H1 (cell line): ENCODE measurements around the gene PSMD3. TPM values are rescaled to one million over a fixed set of nuclear protein-coding genes. Genes with fewer than 3 reads are reported as not detected.
A peak's percentile ranks its signal among the peaks of the same experiment; 100 is the strongest.

Source experiments
- ASH2L ChIP-seq: fragments of 200-600, 300-600 bp; sonication (generic); IDR thresholded peaks from one replicate; pipeline ENCODE4 v1.7.1; 2017; ENCODE audit warnings: low read length
- CBX8 ChIP-seq: fragments of 300-800, 300-1000 bp; sonication (generic); IDR thresholded peaks from 2 replicates; pipeline ENCODE4 v1.7.1; 2016; ENCODE audit warnings: low read depth, low read length, borderline replicate concordance
- HDAC2 ChIP-seq, 2 experiments: fragments of 300-600 bp in 1 of 2; sonication (generic) in 1 of 2; IDR thresholded peaks; 2 replicates each; pipeline ENCODE4 v1.6.1; 2011 to 2012; ENCODE audit warnings: low read depth in 2 of 2, low read length in 2 of 2, mild to moderate bottlenecking in 2 of 2, moderate library complexity in 2 of 2, borderline replicate concordance in 1 of 2, inconsistent platforms in 1 of 2
- NANOG ChIP-seq: IDR thresholded peaks from 2 replicates; pipeline ENCODE4 v1.6.1; 2011; ENCODE audit warnings: low read length, low read depth, mild to moderate bottlenecking, inconsistent platforms; ENCODE audit not compliant: insufficient read depth, poor library complexity, severe bottlenecking
- PHF8 ChIP-seq: fragments of 200-600 bp; sonication (generic); conservative IDR thresholded peaks from 2 replicates; pipeline ENCODE4 v1.7.1; 2012; ENCODE audit warnings: low read depth, mild to moderate bottlenecking, inconsistent platforms, low read length, moderate library complexity
- RFX5 ChIP-seq: IDR thresholded peaks from 2 replicates; pipeline ENCODE4 v1.6.1; 2011; ENCODE audit warnings: low read depth, low read length, improper control_type of control experiment, borderline replicate concordance
- TCF12 ChIP-seq: IDR thresholded peaks from 2 replicates; pipeline ENCODE4 v1.6.1; 2011; ENCODE audit warnings: low read depth, mild to moderate bottlenecking, low read length
- polyA plus RNA-seq, 7 experiments: library from polyadenylated mRNA; depleted of rRNA in 3 of 7; stranded (reverse) in 5 of 7; unstranded in 2 of 7; fragments of >200 nt in 5 of 7; fragments of 200-250 nt in 2 of 7; gene quantifications; 1 replicate in 5 of 7; 2 replicates in 1 of 7; 4 replicates in 1 of 7; pipeline versions ENCODE4 v1.2.1 to v1.2.3, GENCODE V29; 2011 to 2013; ENCODE audit warnings: missing spikeins in 2 of 7, mixed read lengths in 2 of 7
- total RNA-seq: library from RNA; stranded (reverse); fragmentation: NEBNext Ultra II Directional; extraction: Animal tissue kit (Norgen Biotek cat#: 25700); gene quantifications from 2 replicates; pipeline ENCODE4 v1.2.1, GENCODE V29; 2021
- TF ChIP-seq, protein P1 (sequence below), 3 experiments: IDR thresholded peaks; 1 replicate in 2 of 3; 2 replicates in 1 of 3; pipeline versions ENCODE4 v1.5.1 to v1.6.1; 2011; ENCODE audit warnings: low read length in 3 of 3, mild to moderate bottlenecking in 3 of 3, inconsistent platforms in 2 of 3, low read depth in 1 of 3, moderate library complexity in 1 of 3; ENCODE audit not compliant: insufficient read depth in 1 of 3; ENCODE audit errors: control extremely low read depth in 1 of 3

PSMD3 gene
- total and polyA plus RNA-seq, 2 of the 8 experiments (the other 6 are each of a cell fraction or from before 2014, with no cell fraction given): 151 to 198 TPM

DNA sequence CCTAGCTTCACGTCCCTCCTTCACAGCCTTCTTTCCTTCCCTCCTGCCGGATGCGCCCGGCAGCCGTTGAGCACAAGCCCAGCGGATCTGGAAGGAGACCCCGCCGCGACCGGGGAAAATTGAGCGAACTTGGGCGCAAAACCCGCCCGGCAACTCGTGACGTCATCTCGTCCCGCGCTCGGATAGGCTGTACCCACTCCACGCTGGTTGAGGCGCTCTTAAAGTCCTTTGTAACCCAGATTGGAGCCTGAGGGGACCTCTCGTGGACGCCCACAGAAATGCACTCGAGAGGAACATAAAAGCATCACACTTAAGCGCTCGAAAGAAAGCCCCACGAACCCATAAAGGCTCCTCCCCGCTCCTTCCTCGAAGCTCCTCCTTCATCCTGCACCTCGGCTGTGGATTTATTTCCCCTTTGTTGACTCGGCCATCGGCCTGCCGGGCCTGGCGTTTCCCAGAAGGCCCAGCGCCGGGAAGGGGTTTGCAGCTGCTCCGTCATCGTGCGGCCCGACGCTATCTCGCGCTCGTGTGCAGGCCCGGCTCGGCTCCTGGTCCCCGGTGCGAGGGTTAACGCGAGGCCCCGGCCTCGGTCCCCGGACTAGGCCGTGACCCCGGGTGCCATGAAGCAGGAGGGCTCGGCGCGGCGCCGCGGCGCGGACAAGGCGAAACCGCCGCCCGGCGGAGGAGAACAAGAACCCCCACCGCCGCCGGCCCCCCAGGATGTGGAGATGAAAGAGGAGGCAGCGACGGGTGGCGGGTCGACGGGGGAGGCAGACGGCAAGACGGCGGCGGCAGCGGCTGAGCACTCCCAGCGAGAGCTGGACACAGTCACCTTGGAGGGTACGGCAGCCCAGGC is at the start of gene PSMD3 (continued):
- TF ChIP-seq, protein P1, sequence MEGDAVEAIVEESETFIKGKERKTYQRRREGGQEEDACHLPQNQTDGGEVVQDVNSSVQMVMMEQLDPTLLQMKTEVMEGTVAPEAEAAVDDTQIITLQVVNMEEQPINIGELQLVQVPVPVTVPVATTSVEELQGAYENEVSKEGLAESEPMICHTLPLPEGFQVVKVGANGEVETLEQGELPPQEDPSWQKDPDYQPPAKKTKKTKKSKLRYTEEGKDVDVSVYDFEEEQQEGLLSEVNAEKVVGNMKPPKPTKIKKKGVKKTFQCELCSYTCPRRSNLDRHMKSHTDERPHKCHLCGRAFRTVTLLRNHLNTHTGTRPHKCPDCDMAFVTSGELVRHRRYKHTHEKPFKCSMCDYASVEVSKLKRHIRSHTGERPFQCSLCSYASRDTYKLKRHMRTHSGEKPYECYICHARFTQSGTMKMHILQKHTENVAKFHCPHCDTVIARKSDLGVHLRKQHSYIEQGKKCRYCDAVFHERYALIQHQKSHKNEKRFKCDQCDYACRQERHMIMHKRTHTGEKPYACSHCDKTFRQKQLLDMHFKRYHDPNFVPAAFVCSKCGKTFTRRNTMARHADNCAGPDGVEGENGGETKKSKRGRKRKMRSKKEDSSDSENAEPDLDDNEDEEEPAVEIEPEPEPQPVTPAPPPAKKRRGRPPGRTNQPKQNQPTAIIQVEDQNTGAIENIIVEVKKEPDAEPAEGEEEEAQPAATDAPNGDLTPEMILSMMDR (IDR thresholded peaks at IDR 0.05; ENCODE audit: control extremely low read depth in 1 of 3, insufficient read depth in 1 of 3, low read depth in 1 of 3, low read length in 3 of 3): peak in 2 of 3 experiments; percentile 54 to 61; a peak in 3 of 4 replicates
- TF ChIP-seq CBX8 (no peak), TCF12 (no peak), RFX5 (peak; percentile 99), NANOG (no peak), ASH2L (peak; percentile 94), HDAC2 (IDR thresholded peaks at IDR 0.05; ENCODE audit: borderline replicate concordance in 1 of 2, low read depth in 2 of 2, low read length in 2 of 2) (peak in 1 of 2 experiments; percentile 95; a peak in 2 of 4 replicates), PHF8 (peak; percentile 99)
